Duodenal mucosa (tissue), 2 donors: ENCODE results near the gene SH3RF2.

ENCODE experiments used
- H3K27ac ChIP-seq: one replicate; pipeline ENCODE4 v1.7.0; 2013; ENCODE audit warnings: low read depth, low read length
- H3K27me3 ChIP-seq, 2 donors: one replicate each; pipeline ENCODE4 v1.7.0; 2013; ENCODE audit warnings: low read length in 2 of 2, control low read depth in 1 of 2; ENCODE audit not compliant: insufficient read depth in 2 of 2, control insufficient read depth in 1 of 2
- H3K36me3 ChIP-seq, 2 donors: one replicate each; pipeline ENCODE4 v1.7.0; 2013; ENCODE audit warnings: low read length in 2 of 2, control low read depth in 1 of 2; ENCODE audit not compliant: insufficient read depth in 2 of 2, control insufficient read depth in 1 of 2
- H3K4me1 ChIP-seq, 2 donors: one replicate each; pipeline ENCODE4 v1.7.0; 2013; ENCODE audit warnings: low read length in 2 of 2, control low read depth in 1 of 2; ENCODE audit not compliant: insufficient read depth in 2 of 2, control insufficient read depth in 1 of 2
- H3K4me3 ChIP-seq, 2 donors: one replicate each; pipeline ENCODE4 v1.7.0; 2013; ENCODE audit warnings: low read length in 2 of 2, low read depth in 1 of 2
- H3K9ac ChIP-seq, 2 donors: one replicate each; pipeline ENCODE4 v1.7.0; 2013; ENCODE audit warnings: low read length in 2 of 2, low read depth in 1 of 2
- H3K9me3 ChIP-seq, 2 donors: one replicate each; pipeline ENCODE4 v1.7.0; 2013; ENCODE audit warnings: low read length in 2 of 2, control low read depth in 1 of 2; ENCODE audit not compliant: control insufficient read depth in 1 of 2

Gene SH3RF2

GRCh38 chr5:146042628-146043279, 106.4 kb downstream of the SH3RF2 start:
- H3K27ac ChIP-seq = no peak overlapping the region
- no peaks in the 10 kb centered on the region for H3K27me3 ChIP-seq
- no peaks in the 10 kb centered on the region for H3K9me3 ChIP-seq
- peaks cover 23 to 46% of the 10 kb centered on the region in 2 donors for H3K4me1 ChIP-seq
- no peak overlapping the region for H3K9ac ChIP-seq
- H3K4me3 ChIP-seq = no peak overlapping the region
- H3K36me3 ChIP-seq = peaks cover 0 to 4% of the 10 kb centered on the region in 2 donors

GRCh38 chr5:146043722-146044121, 107.3 kb downstream of the SH3RF2 start:
- Histone ChIP-seq H3K9ac (no peak overlapping the region), H3K27ac (no peak overlapping the region), H3K36me3 (peaks cover 0 to 4% of the 10 kb centered on the region in 2 donors), H3K4me3 (no peak overlapping the region), H3K9me3 (no peaks in the 10 kb centered on the region), H3K27me3 (no peaks in the 10 kb centered on the region), H3K4me1 (peaks cover 24 to 47% of the 10 kb centered on the region in 2 donors)

DNA sequence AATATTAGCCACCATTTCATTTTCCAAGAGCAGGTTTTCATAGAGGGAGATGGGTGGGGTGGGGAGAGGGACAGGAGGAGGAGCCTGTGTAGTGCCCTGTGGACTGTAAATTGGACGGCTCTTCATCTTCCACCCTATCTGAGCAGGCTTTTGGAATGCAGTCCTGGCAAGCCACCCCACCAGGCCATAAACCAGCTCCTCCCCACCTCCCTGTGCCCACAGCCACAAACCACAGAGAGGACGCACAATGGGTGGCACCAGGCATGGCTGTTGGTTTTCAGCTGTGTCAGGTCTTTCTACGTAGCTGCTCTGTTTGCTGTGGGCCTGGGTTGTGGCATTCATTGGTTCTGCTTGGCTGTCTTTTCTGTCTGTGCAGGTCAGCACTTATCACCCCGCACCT, 111.0 kb downstream of the SH3RF2 start:
- Histone ChIP-seq H3K4me1 (peaks cover 22 to 26% of the 10 kb centered on the region in 2 donors), H3K9me3 (no peaks in the 10 kb centered on the region), H3K27ac (no peak overlapping the region), H3K27me3 (peaks cover 0 to 3% of the 10 kb centered on the region in 2 donors), H3K9ac (no peak overlapping the region), H3K36me3 (peaks cover 9 to 20% of the 10 kb centered on the region in 2 donors), H3K4me3 (no peak overlapping the region)

DNA sequence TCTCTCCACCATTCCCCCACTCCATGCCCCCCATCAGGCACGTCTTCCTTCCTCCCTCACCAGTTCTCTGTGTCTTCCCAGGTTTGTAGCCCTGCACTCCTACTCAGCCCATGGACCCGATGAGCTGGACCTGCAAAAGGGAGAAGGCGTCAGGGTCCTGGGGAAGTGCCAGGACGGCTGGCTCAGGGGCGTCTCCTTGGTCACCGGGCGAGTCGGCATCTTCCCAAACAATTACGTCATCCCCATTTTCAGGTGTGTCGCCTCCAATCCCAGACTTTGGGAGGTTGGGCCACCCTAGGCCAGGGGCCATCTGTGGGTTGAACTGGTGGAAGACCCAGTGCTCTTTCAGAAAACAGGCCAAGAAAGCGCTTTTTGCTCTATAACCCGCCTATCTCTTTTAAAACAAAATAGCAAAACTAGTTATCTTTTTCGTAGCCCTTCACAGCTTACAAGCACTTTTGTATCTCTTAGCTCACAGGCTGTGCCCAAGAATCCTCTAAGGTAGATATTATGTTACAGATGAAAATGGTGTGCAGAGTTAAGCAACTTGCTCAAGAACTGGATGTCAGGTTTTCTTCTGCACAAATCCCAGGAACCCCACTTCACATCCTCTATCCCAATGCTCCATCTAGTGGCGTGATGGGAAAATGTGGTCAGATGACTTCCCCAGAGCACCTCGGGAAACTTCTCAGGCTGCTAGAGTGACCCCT, 112.8 kb downstream of the SH3RF2 start:
- no peak overlapping the region for H3K4me3 ChIP-seq
- H3K27ac ChIP-seq = no peak overlapping the region
- H3K27me3 ChIP-seq = peaks cover 0 to 3% of the 10 kb centered on the region in 2 donors
- H3K9me3 ChIP-seq = no peaks in the 10 kb centered on the region
- H3K36me3 ChIP-seq = peaks cover 9 to 35% of the 10 kb centered on the region in 2 donors
- peaks cover 14 to 17% of the 10 kb centered on the region in 2 donors for H3K4me1 ChIP-seq
- no peak overlapping the region for H3K9ac ChIP-seq

GRCh38 chr5:146049704-146050026, 113.3 kb downstream of the SH3RF2 start:
- H3K9ac ChIP-seq = no peak overlapping the region
- H3K27me3 ChIP-seq = peaks cover 0 to 3% of the 10 kb centered on the region in 2 donors
- H3K4me3 ChIP-seq = no peak overlapping the region
- no peak overlapping the region for H3K27ac ChIP-seq
- peaks cover 9 to 40% of the 10 kb centered on the region in 2 donors for H3K36me3 ChIP-seq
- peaks cover 14 to 17% of the 10 kb centered on the region in 2 donors for H3K4me1 ChIP-seq
- H3K9me3 ChIP-seq = no peaks in the 10 kb centered on the region

GRCh38 chr5:146050086-146050485, 113.7 kb downstream of the SH3RF2 start:
- Histone ChIP-seq H3K9ac (no peak overlapping the region), H3K4me1 (peaks cover 14 to 17% of the 10 kb centered on the region in 2 donors), H3K27ac (no peak overlapping the region), H3K4me3 (no peak overlapping the region), H3K27me3 (peaks cover 0 to 3% of the 10 kb centered on the region in 2 donors), H3K36me3 (peaks cover 10 to 43% of the 10 kb centered on the region in 2 donors), H3K9me3 (no peaks in the 10 kb centered on the region)

- Histone ChIP-seq H3K9ac (no peak overlapping the region), H3K4me1 (peaks cover 12% of the 10 kb centered on the region in 2 donors), H3K9me3 (no peaks in the 10 kb centered on the region), H3K27me3 (peaks cover 0 to 3% of the 10 kb centered on the region in 2 donors), H3K27ac (no peak overlapping the region), H3K36me3 (peaks cover 18 to 54% of the 10 kb centered on the region in 2 donors), H3K4me3 (no peak overlapping the region)
Measured at GRCh38 chr5:146051678-146052077, 115.3 kb downstream of the SH3RF2 start.

DNA sequence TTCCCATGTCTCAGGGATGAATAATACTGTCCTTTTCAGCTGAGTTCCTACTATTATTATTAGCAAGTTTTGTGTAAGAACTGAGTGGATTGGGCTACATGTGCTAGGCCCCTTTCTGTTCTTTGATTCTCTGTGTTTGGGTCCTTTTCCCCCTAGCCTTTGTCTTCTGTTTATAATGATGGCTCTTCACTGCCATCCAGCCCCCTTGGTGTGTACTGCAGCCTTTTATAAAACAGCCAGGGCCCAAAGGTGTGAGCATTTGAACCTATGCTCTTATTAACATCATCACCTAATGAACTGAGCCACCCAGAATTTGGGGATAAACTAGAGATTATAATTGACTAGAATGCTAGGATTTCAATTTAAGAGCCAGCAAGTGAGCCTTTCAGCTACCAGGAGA, 116.4 kb downstream of the SH3RF2 start:
- peaks cover 1% of the 10 kb centered on the region in 2 donors for H3K4me1 ChIP-seq
- H3K27me3 ChIP-seq = peaks cover 0 to 3% of the 10 kb centered on the region in 2 donors
- peaks cover 24 to 62% of the 10 kb centered on the region in 2 donors for H3K36me3 ChIP-seq
- H3K27ac ChIP-seq = no peak overlapping the region
- no peak overlapping the region for H3K4me3 ChIP-seq
- no peaks in the 10 kb centered on the region for H3K9me3 ChIP-seq
- no peak overlapping the region for H3K9ac ChIP-seq

DNA sequence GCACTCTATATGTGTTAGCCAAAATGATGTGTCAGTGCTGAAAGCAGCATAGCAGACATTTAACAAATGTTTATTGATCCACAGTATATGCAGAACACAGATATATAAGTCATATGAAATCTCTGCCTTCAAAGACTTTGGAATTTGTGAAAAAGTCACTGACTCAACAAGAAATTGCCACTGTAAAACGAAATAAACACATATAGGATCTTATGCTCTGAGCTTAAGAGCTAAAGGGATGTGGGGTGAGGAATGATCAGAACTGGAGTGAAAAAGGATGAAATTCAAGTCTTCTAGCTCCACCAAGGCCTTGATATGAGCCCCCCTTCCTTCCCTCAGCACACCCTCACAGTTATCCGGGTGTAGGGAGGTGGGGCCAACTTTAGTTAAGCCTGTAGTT, 119.1 kb downstream of the SH3RF2 start:
- no peak overlapping the region for H3K27ac ChIP-seq
- no peak overlapping the region for H3K4me3 ChIP-seq
- H3K27me3 ChIP-seq = no peaks in the 10 kb centered on the region
- H3K4me1 ChIP-seq = no peaks in the 10 kb centered on the region
- H3K9ac ChIP-seq = no peak overlapping the region
- H3K36me3 ChIP-seq = peaks cover 30 to 79% of the 10 kb centered on the region in 2 donors
- H3K9me3 ChIP-seq = no peaks in the 10 kb centered on the region

GRCh38 chr5:146059460-146060220, 123.3 kb downstream of the SH3RF2 start:
- peaks cover 49 to 81% of the 10 kb centered on the region in 2 donors for H3K36me3 ChIP-seq
- no peak overlapping the region for H3K4me3 ChIP-seq
- no peak overlapping the region for H3K9ac ChIP-seq
- no peak overlapping the region for H3K27ac ChIP-seq
- H3K4me1 ChIP-seq = no peaks in the 10 kb centered on the region
- H3K9me3 ChIP-seq = no peaks in the 10 kb centered on the region
- H3K27me3 ChIP-seq = no peaks in the 10 kb centered on the region
